ENCODE data around the gene TSPO.

Gene TSPO

GRCh38 chr22:43207386-43207785, 56.0 kb downstream of the TSPO start:
- in situ Hi-C loops (cut with MboI; ENCODE audit: low pct_unique_long_range_greater_than_20kb, low sequenced_read_pairs, unreplicated experiment): no loop called here
- no peak for DNase-seq (ENCODE audit: low spot score)
- no peak for TF ChIP-seq CTCF (IDR thresholded peaks at IDR 0.05; ENCODE audit: extremely low read depth, insufficient read depth, missing control alignments)

- in situ Hi-C loops (cut with MboI; ENCODE audit: low pct_unique_long_range_greater_than_20kb, low sequenced_read_pairs, unreplicated experiment): no loop called here
- no peak for DNase-seq (ENCODE audit: low spot score)
- TF ChIP-seq CTCF (IDR thresholded peaks at IDR 0.05; ENCODE audit: extremely low read depth, insufficient read depth, missing control alignments): no peak
These were observed 56.7 kb downstream of the TSPO start for GRCh38 chr22:43207849-43208702.

GRCh38 chr22:43208703-43209522, 57.6 kb downstream of the TSPO start:
- no peak for TF ChIP-seq CTCF (IDR thresholded peaks at IDR 0.05; ENCODE audit: extremely low read depth, insufficient read depth, missing control alignments)
- in situ Hi-C loops (cut with MboI; ENCODE audit: low pct_unique_long_range_greater_than_20kb, low sequenced_read_pairs, unreplicated experiment): no loop called here
- DNase-seq (ENCODE audit: low spot score): no peak

GRCh38 chr22:43209523-43209890, 58.1 kb downstream of the TSPO start:
- no peak for TF ChIP-seq CTCF (IDR thresholded peaks at IDR 0.05; ENCODE audit: extremely low read depth, insufficient read depth, missing control alignments)
- DNase-seq (ENCODE audit: low spot score): no peak
- in situ Hi-C loops (cut with MboI; ENCODE audit: low pct_unique_long_range_greater_than_20kb, low sequenced_read_pairs, unreplicated experiment): no loop called here

GRCh38 chr22:43209971-43210370, 58.6 kb downstream of the TSPO start:
- TF ChIP-seq CTCF (IDR thresholded peaks at IDR 0.05; ENCODE audit: extremely low read depth, insufficient read depth, missing control alignments): no peak
- in situ Hi-C loops (cut with MboI; ENCODE audit: low pct_unique_long_range_greater_than_20kb, low sequenced_read_pairs, unreplicated experiment): no loop called here
- no peak for DNase-seq (ENCODE audit: low spot score)

- TF ChIP-seq CTCF (IDR thresholded peaks at IDR 0.05; ENCODE audit: extremely low read depth, insufficient read depth, missing control alignments): no peak
- no peak for DNase-seq (ENCODE audit: low spot score)
- in situ Hi-C loops (cut with MboI; ENCODE audit: low pct_unique_long_range_greater_than_20kb, low sequenced_read_pairs, unreplicated experiment): no loop called here
These were observed 59.5 kb downstream of the TSPO start for GRCh38 chr22:43210631-43211515.
